Mesenchymal stem cell (in vitro differentiated cells and primary cell): ENCODE data around the gene HCRTR1.

Source experiments
- DNase-seq: peaks from one replicate; pipeline ENCODE4 v3.0.0-alpha.2; 2013
- H2AFZ ChIP-seq: one replicate; pipeline ENCODE4 v1.6.1; 2013; ENCODE audit warnings: low read depth, mild to moderate bottlenecking, control low read depth, inconsistent platforms, low read length, moderate library complexity
- H2AK5ac ChIP-seq: 2 replicates; pipeline ENCODE4 v1.6.1; 2013; ENCODE audit warnings: low read length, moderate library complexity, mild to moderate bottlenecking, inconsistent platforms; ENCODE audit not compliant: severe bottlenecking
- H2BK120ac ChIP-seq: one replicate; pipeline ENCODE4 v1.6.1; 2013; ENCODE audit warnings: low read depth, mild to moderate bottlenecking, inconsistent platforms, low read length, moderate library complexity
- H2BK12ac ChIP-seq, 2 experiments: one replicate each; pipeline ENCODE4 v1.6.1; 2013; ENCODE audit warnings: inconsistent platforms in 2 of 2, low read length in 2 of 2, mild to moderate bottlenecking in 2 of 2, moderate library complexity in 2 of 2, control low read depth in 1 of 2
- H2BK15ac ChIP-seq: one replicate; pipeline ENCODE4 v1.6.1; 2013; ENCODE audit warnings: mild to moderate bottlenecking, low read depth, inconsistent platforms; ENCODE audit not compliant: poor library complexity, severe bottlenecking
- H2BK5ac ChIP-seq: 2 replicates; pipeline ENCODE4 v1.6.1; 2013; ENCODE audit warnings: low read depth, mild to moderate bottlenecking, low read length, control low read depth, inconsistent platforms; ENCODE audit not compliant: poor library complexity, severe bottlenecking
- H3K14ac ChIP-seq, 2 experiments: one replicate each; pipeline ENCODE4 v1.6.1; 2013; ENCODE audit warnings: inconsistent platforms in 2 of 2, low read length in 2 of 2, control low read depth in 1 of 2, mild to moderate bottlenecking in 1 of 2, moderate library complexity in 1 of 2
- H3K18ac ChIP-seq, 2 experiments: one replicate each; pipeline ENCODE4 v1.6.1; 2013; ENCODE audit warnings: inconsistent platforms in 2 of 2, low read length in 2 of 2, control low read depth in 1 of 2, low read depth in 1 of 2, mild to moderate bottlenecking in 1 of 2
- H3K23ac ChIP-seq, 2 experiments: one replicate each; pipeline ENCODE4 v1.6.1; 2013; ENCODE audit warnings: inconsistent platforms in 2 of 2, low read length in 2 of 2, mild to moderate bottlenecking in 2 of 2, moderate library complexity in 2 of 2, control low read depth in 1 of 2
- H3K27ac ChIP-seq: 2 replicates; pipeline ENCODE4 v1.5.1; 2013; ENCODE audit warnings: mild to moderate bottlenecking, moderate library complexity, low read length, control low read depth, inconsistent platforms; ENCODE audit not compliant: poor library complexity, severe bottlenecking
- H3K27me3 ChIP-seq, 2 experiments: 2 replicates each; pipeline versions ENCODE4 v1.6.1 to v1.7.0; 2013; ENCODE audit warnings: low read length in 2 of 2, mild to moderate bottlenecking in 2 of 2, moderate library complexity in 2 of 2, control low read depth in 1 of 2, inconsistent platforms in 1 of 2; ENCODE audit not compliant: control insufficient read depth in 1 of 2, insufficient read depth in 1 of 2
- H3K36me3 ChIP-seq, 2 experiments: 2 replicates each; pipeline versions ENCODE4 v1.6.1 to v1.7.0; 2013; ENCODE audit warnings: low read length in 2 of 2, control low read depth in 1 of 2, inconsistent platforms in 1 of 2, low read depth in 1 of 2, mild to moderate bottlenecking in 1 of 2; ENCODE audit not compliant: insufficient read depth in 2 of 2, control insufficient read depth in 1 of 2
- H3K4ac ChIP-seq, 2 experiments: one replicate each; pipeline ENCODE4 v1.6.1; 2013; ENCODE audit warnings: inconsistent platforms in 2 of 2, low read length in 2 of 2, mild to moderate bottlenecking in 2 of 2, moderate library complexity in 2 of 2, control low read depth in 1 of 2, low read depth in 1 of 2
- H3K4me1 ChIP-seq: 2 replicates; pipeline ENCODE4 v1.6.1; 2013; ENCODE audit warnings: low read depth, low read length, control low read depth; ENCODE audit not compliant: control insufficient read depth, insufficient read depth
- H3K4me2 ChIP-seq: 2 replicates; pipeline ENCODE4 v1.6.1; 2013; ENCODE audit warnings: low read length, mild to moderate bottlenecking, inconsistent platforms; ENCODE audit not compliant: poor library complexity, severe bottlenecking
- H3K4me3 ChIP-seq, 2 experiments: 2 replicates each; pipeline versions ENCODE4 v1.5.1 to v1.7.0; 2013; ENCODE audit warnings: low read length in 2 of 2, mild to moderate bottlenecking in 2 of 2, control low read depth in 1 of 2, low read depth in 1 of 2; ENCODE audit not compliant: insufficient read depth in 1 of 2
- H3K79me1 ChIP-seq: replicated peaks from 2 replicates; pipeline ENCODE4 v1.6.1; 2013; ENCODE audit warnings: mild to moderate bottlenecking, control low read depth, low read length, inconsistent platforms; ENCODE audit not compliant: poor library complexity, severe bottlenecking
- H3K9ac ChIP-seq: 2 replicates; pipeline ENCODE4 v1.7.0; 2013; ENCODE audit warnings: mild to moderate bottlenecking, low read length, moderate library complexity
- H3K9me3 ChIP-seq: 2 replicates; pipeline ENCODE4 v1.7.0; 2013; ENCODE audit warnings: mild to moderate bottlenecking, low read length; ENCODE audit not compliant: control insufficient read depth
- H4K8ac ChIP-seq: one replicate; pipeline ENCODE4 v1.6.1; 2013; ENCODE audit warnings: inconsistent platforms, mild to moderate bottlenecking, low read length, moderate library complexity
- H4K91ac ChIP-seq: one replicate; pipeline ENCODE4 v1.6.1; 2013; ENCODE audit warnings: mild to moderate bottlenecking, low read length, inconsistent platforms
- WGBS: methylation state at CpG from one replicate; pipeline ENCODE4 v1.1.7; 2013; ENCODE audit warnings: mixed read lengths; 5-methylcytosine and 5-hydroxymethylcytosine counted together

The HCRTR1 gene

DNA sequence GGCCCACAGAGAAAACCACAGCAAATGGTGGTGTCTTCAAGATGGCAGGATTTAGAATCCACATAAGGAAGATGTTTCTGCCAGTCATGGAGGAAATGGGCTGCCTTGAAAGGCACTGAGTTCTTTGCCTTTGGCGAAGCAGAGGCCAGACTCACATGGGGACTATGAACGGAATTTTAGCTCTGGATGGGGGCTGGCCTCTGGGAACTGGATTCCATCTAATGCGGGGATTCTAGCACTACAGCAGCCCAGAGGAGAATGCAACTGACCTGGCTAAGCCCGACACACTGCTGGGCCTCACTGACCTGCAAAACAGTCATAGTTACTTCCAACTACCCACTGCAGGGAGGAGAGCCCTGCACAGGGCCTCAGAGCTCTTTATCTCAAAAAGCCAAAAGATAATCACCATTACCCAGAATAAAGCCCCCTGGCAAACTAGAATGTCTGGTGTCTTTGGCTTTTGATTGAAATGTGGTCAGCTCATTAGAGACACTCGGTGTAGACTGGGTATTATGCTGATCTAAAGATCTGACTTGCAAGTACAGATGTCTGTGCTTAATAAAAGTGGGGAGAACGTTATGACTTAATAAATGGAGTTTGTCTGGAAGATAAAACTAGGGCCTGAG, 11.6 kb downstream of the HCRTR1 start:
- Histone ChIP-seq H2AFZ (no peak overlapping the region), H3K23ac (no peak overlapping the region), H3K14ac (no peak overlapping the region), H3K18ac (no peak overlapping the region), H3K79me1 (peaks cover 28% of the 10 kb centered on the region), H2AK5ac (no peak overlapping the region), H4K91ac (no peak overlapping the region), H2BK5ac (no peak overlapping the region), H3K9me3 (no peaks in the 10 kb centered on the region), H3K4ac (no peak overlapping the region), H2BK12ac (no peak overlapping the region), H4K8ac (no peak overlapping the region), H2BK15ac (no peak overlapping the region), H3K9ac (no peak overlapping the region), H3K36me3 (peaks cover 59 to 73% of the 10 kb centered on the region in 2 experiments), H3K4me2 (no peak overlapping the region), H3K4me3 (no peak overlapping the region), H3K27me3 (no peaks in the 10 kb centered on the region), H3K27ac (no peak overlapping the region), H2BK120ac (no peak overlapping the region), H3K4me1 (peaks cover 18% of the 10 kb centered on the region)
- DNase-seq = no peak
- 94% methylated on average over 6 of the region's 6 CpGs for WGBS

DNA sequence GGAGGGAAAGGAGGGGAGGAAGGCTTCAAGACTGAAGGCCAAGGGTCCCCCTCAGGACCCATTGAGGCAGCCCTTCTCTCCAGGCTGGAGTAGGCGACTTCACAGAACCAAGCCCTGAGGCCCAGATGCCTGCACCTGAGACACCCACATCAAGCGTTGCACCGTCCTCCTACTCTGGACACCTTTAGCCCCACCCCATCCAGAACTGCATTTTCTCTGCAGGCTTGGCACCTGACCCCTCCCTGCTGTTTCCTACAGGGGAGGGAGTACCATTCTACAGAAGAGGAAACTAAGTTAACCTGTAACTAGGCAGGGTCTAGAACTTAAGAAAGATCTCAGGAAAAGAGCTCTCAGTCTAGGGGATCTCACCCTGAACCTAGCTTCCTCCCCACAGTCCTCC, 15.2 kb downstream of the HCRTR1 start:
- Histone ChIP-seq H2AK5ac (no peak overlapping the region), H3K9me3 (no peaks in the 10 kb centered on the region), H2BK120ac (no peak overlapping the region), H2BK15ac (no peak overlapping the region), H3K23ac (no peak overlapping the region), H2BK5ac (no peak overlapping the region), H3K9ac (no peak overlapping the region), H3K27me3 (no peaks in the 10 kb centered on the region), H3K4me1 (peaks cover 2% of the 10 kb centered on the region), H3K36me3 (peaks cover 55 to 68% of the 10 kb centered on the region in 2 experiments), H2BK12ac (no peak overlapping the region), H3K18ac (no peak overlapping the region), H3K14ac (no peak overlapping the region), H3K4ac (no peak overlapping the region), H3K4me3 (no peak overlapping the region), H4K91ac (no peak overlapping the region), H2AFZ (no peak overlapping the region), H3K4me2 (no peak overlapping the region), H3K79me1 (peaks cover 46% of the 10 kb centered on the region), H4K8ac (no peak overlapping the region), H3K27ac (no peak overlapping the region)
- DNase-seq = no peak
- WGBS = 96% methylated on average over 3 of the region's 3 CpGs

DNA sequence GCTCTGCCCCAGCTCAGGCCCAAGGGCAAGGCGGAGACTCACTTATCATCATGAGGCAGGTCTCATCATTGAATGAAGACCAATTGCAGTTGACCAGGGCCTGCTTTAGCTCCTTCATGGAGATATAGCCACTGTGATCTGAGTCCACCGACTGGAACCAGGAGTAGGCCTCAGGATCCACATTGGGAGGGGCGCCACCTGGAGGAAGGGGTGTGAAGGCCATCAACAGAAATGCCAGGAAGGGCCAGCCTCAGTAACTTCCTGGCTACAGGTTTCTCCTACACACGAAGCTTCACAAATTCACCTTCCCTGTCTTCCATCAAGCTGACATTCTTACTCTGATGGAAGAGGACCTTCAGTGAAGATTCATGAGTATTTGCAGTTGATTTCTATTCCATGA, 15.6 kb downstream of the HCRTR1 start:
- Histone ChIP-seq H3K4ac (no peak overlapping the region), H2AK5ac (no peak overlapping the region), H3K27ac (no peak overlapping the region), H3K4me2 (no peak overlapping the region), H3K79me1 (peaks cover 46% of the 10 kb centered on the region), H3K23ac (no peak overlapping the region), H2BK120ac (no peak overlapping the region), H2BK12ac (no peak overlapping the region), H3K4me1 (peaks cover 1% of the 10 kb centered on the region), H3K9me3 (no peaks in the 10 kb centered on the region), H3K14ac (no peak overlapping the region), H3K4me3 (no peak overlapping the region), H3K27me3 (no peaks in the 10 kb centered on the region), H2BK15ac (no peak overlapping the region), H3K18ac (no peak overlapping the region), H2AFZ (no peak overlapping the region), H4K8ac (no peak overlapping the region), H4K91ac (no peak overlapping the region), H3K36me3 (peaks cover 50 to 65% of the 10 kb centered on the region in 2 experiments), H3K9ac (no peak overlapping the region), H2BK5ac (no peak overlapping the region)
- WGBS = 81% methylated on average over 3 of the region's 4 CpGs
- DNase-seq = no peak

DNA sequence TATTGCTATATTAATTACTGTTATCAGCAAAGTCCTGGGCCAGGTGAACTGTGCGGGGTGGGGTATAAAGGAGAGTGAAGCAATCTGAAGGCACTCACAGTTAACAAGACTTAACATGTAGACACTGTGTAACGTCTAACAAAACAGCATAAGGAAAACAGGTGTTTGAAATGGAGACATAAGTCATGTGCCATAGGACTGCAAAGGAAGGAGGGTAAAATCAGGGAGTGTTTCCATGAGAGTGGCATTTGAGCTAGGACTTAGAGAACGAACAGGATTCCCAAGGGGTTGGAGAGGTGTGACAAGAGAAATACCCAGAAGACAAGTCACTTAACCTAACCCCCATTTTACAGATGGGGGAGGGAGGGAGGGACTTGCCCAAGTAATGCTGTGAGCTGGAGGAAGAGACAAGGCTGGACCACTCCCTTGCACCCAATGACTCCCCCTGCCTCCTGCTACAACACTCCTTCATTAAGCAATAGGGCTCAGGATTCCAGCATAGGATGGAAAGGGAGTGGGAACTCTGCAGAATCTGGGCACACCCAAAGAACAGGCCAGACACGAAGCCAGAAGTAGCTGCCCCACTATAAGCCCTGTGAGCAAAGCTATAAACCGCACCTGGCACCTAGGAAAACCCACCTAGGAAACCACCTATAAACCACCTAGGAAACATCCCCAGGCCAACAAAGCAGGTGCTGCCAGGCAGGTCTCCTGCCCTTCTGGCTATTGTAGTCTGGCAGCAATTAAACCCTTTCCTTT, 20.6 kb downstream of the HCRTR1 start:
- WGBS = 86% methylated on average over 4 of the region's 5 CpGs
- H2AK5ac ChIP-seq = no peak overlapping the region
- no peaks in the 10 kb centered on the region for H3K27me3 ChIP-seq

More for the DNA sequence above, 20.6 kb downstream of the HCRTR1 start:
- H2AFZ ChIP-seq = no peak overlapping the region
- no peak for DNase-seq
- H3K23ac ChIP-seq = no peak overlapping the region
- H3K9me3 ChIP-seq = no peaks in the 10 kb centered on the region
- no peak overlapping the region for H2BK12ac ChIP-seq
- H3K4ac ChIP-seq = no peak overlapping the region
- H2BK5ac ChIP-seq = no peak overlapping the region
- no peak overlapping the region for H3K4me2 ChIP-seq
- H3K9ac ChIP-seq = no peak overlapping the region
- H4K91ac ChIP-seq = no peak overlapping the region
- no peak overlapping the region for H4K8ac ChIP-seq
- peaks cover 9% of the 10 kb centered on the region for H3K4me1 ChIP-seq
- H3K27ac ChIP-seq = no peak overlapping the region
- H3K18ac ChIP-seq = no peak overlapping the region
- H3K36me3 ChIP-seq = peaks cover 13 to 20% of the 10 kb centered on the region in 2 experiments
- H3K14ac ChIP-seq = no peak overlapping the region
- H2BK15ac ChIP-seq = peak overlapping the region; percentile 12
- no peak overlapping the region for H2BK120ac ChIP-seq
- H3K79me1 ChIP-seq = peaks cover 42% of the 10 kb centered on the region
- no peak overlapping the region for H3K4me3 ChIP-seq
